Effector memory CD4-positive, alpha-beta T cell (primary cell): ENCODE data around the gene TP53RK.

Experiments
- DNase-seq, 3 donors: peaks; one replicate each; pipeline ENCODE4 v3.0.0-alpha.2; 2020
- H3K27ac ChIP-seq: 2 replicates; pipeline ENCODE4 v1.7.0; 2013; ENCODE audit warnings: mild to moderate bottlenecking, low read length, moderate library complexity; ENCODE audit not compliant: insufficient read depth, poor library complexity, severe bottlenecking
- H3K27me3 ChIP-seq: replicated peaks from 2 replicates; pipeline ENCODE4 v1.7.0; 2013; ENCODE audit warnings: mild to moderate bottlenecking, low read length; ENCODE audit not compliant: insufficient read depth, control insufficient read depth, poor library complexity, severe bottlenecking
- H3K36me3 ChIP-seq: 2 replicates; pipeline ENCODE4 v1.7.0; 2013; ENCODE audit warnings: mild to moderate bottlenecking, low read length, moderate library complexity; ENCODE audit not compliant: control insufficient read depth, insufficient read depth
- H3K4me1 ChIP-seq: 2 replicates; pipeline ENCODE4 v1.7.0; 2013; ENCODE audit warnings: low read length, mild to moderate bottlenecking; ENCODE audit not compliant: control insufficient read depth, insufficient read depth, poor library complexity, severe bottlenecking
- H3K4me3 ChIP-seq: 2 replicates; pipeline ENCODE4 v1.7.0; 2013; ENCODE audit warnings: low read length, low read depth, mild to moderate bottlenecking; ENCODE audit not compliant: insufficient read depth, poor library complexity, severe bottlenecking
- H3K9me3 ChIP-seq: 2 replicates; pipeline ENCODE4 v1.7.0; 2013; ENCODE audit warnings: mild to moderate bottlenecking, low read length, moderate library complexity; ENCODE audit not compliant: control insufficient read depth

The TP53RK gene

GRCh38 chr20:46640536-46641311, 48.5 kb downstream of the TP53RK start:
- Histone ChIP-seq H3K9me3 (no peaks in the 10 kb centered on the region), H3K36me3 (no peaks in the 10 kb centered on the region), H3K27me3 (no peaks in the 10 kb centered on the region), H3K4me1 (no peaks in the 10 kb centered on the region), H3K4me3 (no peak overlapping the region), H3K27ac (no peak overlapping the region)
- DNase-seq, result no peak

GRCh38 chr20:46640044-46640443, 49.2 kb downstream of the TP53RK start:
- Histone ChIP-seq H3K4me1 (no peaks in the 10 kb centered on the region), H3K27ac (no peak overlapping the region), H3K27me3 (no peaks in the 10 kb centered on the region), H3K4me3 (no peak overlapping the region), H3K9me3 (no peaks in the 10 kb centered on the region), H3K36me3 (no peaks in the 10 kb centered on the region)
- DNase-seq, result no peak

GRCh38 chr20:46639587-46639986, 49.7 kb downstream of the TP53RK start:
- Histone ChIP-seq H3K9me3 (no peaks in the 10 kb centered on the region), H3K4me3 (no peak overlapping the region), H3K36me3 (no peaks in the 10 kb centered on the region), H3K27me3 (no peaks in the 10 kb centered on the region), H3K27ac (no peak overlapping the region), H3K4me1 (no peaks in the 10 kb centered on the region)
- DNase-seq, result no peak

- Histone ChIP-seq H3K4me1 (no peaks in the 10 kb centered on the region), H3K27me3 (no peaks in the 10 kb centered on the region), H3K4me3 (no peak overlapping the region), H3K27ac (no peak overlapping the region), H3K36me3 (no peaks in the 10 kb centered on the region), H3K9me3 (no peaks in the 10 kb centered on the region)
- no peak for DNase-seq
These were observed 50.4 kb downstream of the TP53RK start for GRCh38 chr20:46638898-46639274.

- H3K27me3 ChIP-seq, result no peaks in the 10 kb centered on the region
- H3K36me3 ChIP-seq, result no peaks in the 10 kb centered on the region
- DNase-seq, result no peak
- H3K27ac ChIP-seq, result no peak overlapping the region
- H3K4me1 ChIP-seq, result no peaks in the 10 kb centered on the region
- H3K4me3 ChIP-seq, result no peak overlapping the region
- no peaks in the 10 kb centered on the region for H3K9me3 ChIP-seq
These were observed 50.9 kb downstream of the TP53RK start for GRCh38 chr20:46638134-46638897.

- Histone ChIP-seq H3K9me3 (no peaks in the 10 kb centered on the region), H3K4me3 (no peak overlapping the region), H3K36me3 (no peaks in the 10 kb centered on the region), H3K27ac (no peak overlapping the region), H3K4me1 (no peaks in the 10 kb centered on the region), H3K27me3 (no peaks in the 10 kb centered on the region)
- no peak for DNase-seq
These were observed 51.7 kb downstream of the TP53RK start for GRCh38 chr20:46637427-46638133.

- H3K4me3 ChIP-seq, result no peak overlapping the region
- H3K27me3 ChIP-seq, result no peaks in the 10 kb centered on the region
- no peaks in the 10 kb centered on the region for H3K9me3 ChIP-seq
- no peaks in the 10 kb centered on the region for H3K4me1 ChIP-seq
- no peak for DNase-seq
- H3K36me3 ChIP-seq, result no peaks in the 10 kb centered on the region
- no peak overlapping the region for H3K27ac ChIP-seq
These were observed 52.2 kb downstream of the TP53RK start for GRCh38 chr20:46637020-46637419.

- Histone ChIP-seq H3K4me3 (no peak overlapping the region), H3K36me3 (no peaks in the 10 kb centered on the region), H3K27ac (no peak overlapping the region), H3K4me1 (no peaks in the 10 kb centered on the region), H3K27me3 (no peaks in the 10 kb centered on the region), H3K9me3 (no peaks in the 10 kb centered on the region)
- no peak for DNase-seq
These were observed 52.7 kb downstream of the TP53RK start for GRCh38 chr20:46636514-46636913.

GRCh38 chr20:46635514-46636136, 53.6 kb downstream of the TP53RK start:
- no peaks in the 10 kb centered on the region for H3K9me3 ChIP-seq
- no peak overlapping the region for H3K27ac ChIP-seq
- DNase-seq, result no peak
- H3K4me1 ChIP-seq, result no peaks in the 10 kb centered on the region
- H3K27me3 ChIP-seq, result no peaks in the 10 kb centered on the region
- no peaks in the 10 kb centered on the region for H3K36me3 ChIP-seq
- H3K4me3 ChIP-seq, result no peak overlapping the region
